SK-MEL-5 (cell line): ENCODE measurements around the gene RPS14. TPM values are rescaled to one million over a fixed set of nuclear protein-coding genes. Genes with fewer than 3 reads are reported as not detected.
"Not testable (repeated sequence)": the region's sequence is repeated elsewhere in the genome, so short reads cannot be mapped to it uniquely, and the experiment has no call there.

Experiments
- DNase-seq: peaks from one replicate; pipeline ENCODE4 v3.0.0-alpha.2; 2016; ENCODE audit warnings: low read depth, low spot score
- in situ Hi-C: cut with HindIII; loops from 2 replicates; pipeline ENCODE4 v1.10.0; 2016; ENCODE audit warnings: low sequenced_read_pairs, high pct_unique_total_duplicates, low pct_unique_long_range_greater_than_20kb
- total RNA-seq: library from RNA; depleted of rRNA; stranded (reverse); fragments of >200 nt; shearing (Covaris generic); gene quantifications from 2 replicates; pipeline ENCODE4 v1.2.3, GENCODE V29; 2014

RPS14 gene
- total RNA-seq, 1 experiment from 2014 or later: 2,665 TPM

DNA sequence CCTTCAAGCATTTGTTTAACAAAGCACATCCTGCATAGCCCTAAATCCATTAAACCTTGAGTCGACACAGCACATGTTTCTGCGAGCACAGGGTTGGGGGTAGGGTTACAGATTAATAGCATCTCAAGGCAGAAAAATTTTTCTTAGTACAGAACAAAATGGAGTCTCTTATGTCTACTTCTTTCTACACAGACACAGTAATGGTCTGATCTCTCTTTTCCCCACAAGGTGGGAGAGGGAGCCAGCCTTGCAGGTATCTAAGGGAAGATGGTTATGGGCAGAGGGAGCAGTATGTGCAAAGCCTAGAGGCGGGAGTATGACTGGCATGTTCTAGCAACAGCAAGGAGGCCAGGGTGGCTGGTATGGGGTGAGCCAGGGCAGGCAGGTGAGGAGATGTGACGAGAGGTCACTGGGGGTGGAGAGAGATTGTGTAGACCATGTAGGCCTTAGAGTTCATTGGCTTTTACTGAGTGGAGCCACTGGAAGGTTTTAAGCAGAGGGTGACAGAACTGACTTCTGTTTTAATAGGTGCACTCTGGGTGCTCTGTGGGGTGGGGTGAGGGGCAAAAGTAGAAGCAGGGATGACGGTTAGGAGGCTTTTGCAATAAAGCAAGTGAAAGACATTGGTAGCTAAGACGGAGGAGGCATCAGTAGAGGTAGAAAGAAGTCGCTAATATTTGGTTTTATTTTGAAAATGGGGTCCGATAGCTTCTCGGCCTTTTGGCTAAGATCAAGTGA is 5.1 kb upstream of the RPS14 start:
- in situ Hi-C loops: no loop called here
- no peak for DNase-seq

DNA sequence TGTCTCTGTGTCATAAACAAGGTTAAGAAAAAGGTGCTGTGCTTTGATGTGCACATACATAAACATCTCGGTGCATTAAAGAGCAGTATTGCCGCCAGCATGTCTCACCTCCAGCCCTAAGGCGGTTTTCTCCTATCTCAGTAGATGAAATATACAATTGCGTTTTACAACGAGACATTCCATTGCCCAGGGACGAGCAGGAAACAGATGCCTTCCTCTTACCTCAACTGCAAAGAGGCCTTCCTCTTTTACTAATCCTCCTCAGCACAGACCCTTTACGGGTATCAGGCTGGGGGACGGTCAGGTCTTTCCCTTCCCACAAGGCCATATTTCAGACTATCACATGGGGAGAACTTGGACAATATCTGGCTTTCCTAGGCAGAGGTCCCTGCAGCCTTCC is 4.5 kb upstream of the RPS14 start:
- in situ Hi-C loops, DNase-seq: not testable (repeated sequence)

DNA sequence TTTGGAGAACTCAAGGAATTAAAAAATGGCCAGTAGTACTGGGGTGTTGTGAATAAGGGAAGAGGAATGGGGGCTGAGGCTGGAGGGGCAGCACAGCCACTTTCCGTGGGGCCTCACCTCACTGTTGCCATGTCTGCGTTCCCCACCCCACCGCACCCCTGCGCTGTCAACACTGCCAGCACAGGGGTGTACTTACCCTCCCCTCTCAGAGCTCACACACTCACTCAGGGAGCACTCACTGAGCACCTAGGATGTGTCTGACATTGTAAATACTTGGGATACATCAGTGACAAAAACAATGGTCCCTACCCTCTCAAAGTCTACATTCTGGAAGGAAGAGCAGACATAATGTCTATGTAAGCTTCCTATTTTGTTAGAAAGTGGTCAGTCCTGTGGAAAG is 3.4 kb upstream of the RPS14 start:
- in situ Hi-C loops: no loop called here
- no peak for DNase-seq

DNA sequence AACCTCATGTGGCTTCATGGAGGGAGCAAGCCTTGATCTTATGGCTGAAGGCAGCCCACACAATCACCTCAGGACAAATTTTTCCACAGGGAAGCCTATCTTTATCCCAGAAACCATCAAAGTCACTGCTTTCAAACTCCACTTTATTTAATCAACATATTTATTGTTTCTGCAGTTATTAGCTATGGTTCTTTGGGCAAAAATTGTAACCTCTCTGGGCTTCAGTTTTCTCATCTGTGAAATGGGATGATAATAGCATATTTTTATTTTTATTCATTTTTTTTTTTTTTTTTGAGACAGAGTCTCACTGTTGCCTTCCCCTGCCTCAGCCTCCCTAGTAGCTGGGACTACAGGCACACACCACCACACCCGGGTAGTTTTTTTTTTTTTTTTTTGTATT is 2.1 kb upstream of the RPS14 start:
- in situ Hi-C loops: no loop called here
- no peak for DNase-seq

DNA sequence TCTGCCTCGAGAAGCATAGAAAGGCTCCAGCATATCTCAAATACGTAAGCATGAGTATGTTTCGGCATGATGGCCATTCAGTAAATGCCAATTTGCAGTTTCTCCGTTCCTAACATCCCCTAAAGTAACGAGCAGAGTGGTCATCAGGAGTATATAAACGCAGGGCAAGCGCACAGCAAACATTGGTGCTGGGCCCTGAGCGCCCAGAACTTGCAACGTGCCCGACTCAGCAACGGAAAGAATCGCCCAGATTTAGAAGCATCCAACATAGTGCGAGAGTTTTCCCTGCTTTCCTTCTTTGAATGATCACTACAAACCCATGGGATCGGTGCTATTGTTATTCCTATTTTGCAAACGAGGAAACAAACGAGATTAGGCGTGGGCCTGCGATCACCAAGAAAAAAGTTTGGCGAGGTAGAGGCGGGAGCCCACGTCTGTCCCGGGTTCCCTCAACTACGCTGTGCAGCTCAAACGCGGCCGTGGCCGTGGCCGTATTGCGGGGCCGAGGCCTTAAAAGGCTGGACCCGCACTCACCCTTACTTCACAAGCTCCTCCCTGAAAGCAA is 505 bp downstream of the RPS14 start:
- in situ Hi-C loops: no loop called here
- DNase-seq: no peak

DNA sequence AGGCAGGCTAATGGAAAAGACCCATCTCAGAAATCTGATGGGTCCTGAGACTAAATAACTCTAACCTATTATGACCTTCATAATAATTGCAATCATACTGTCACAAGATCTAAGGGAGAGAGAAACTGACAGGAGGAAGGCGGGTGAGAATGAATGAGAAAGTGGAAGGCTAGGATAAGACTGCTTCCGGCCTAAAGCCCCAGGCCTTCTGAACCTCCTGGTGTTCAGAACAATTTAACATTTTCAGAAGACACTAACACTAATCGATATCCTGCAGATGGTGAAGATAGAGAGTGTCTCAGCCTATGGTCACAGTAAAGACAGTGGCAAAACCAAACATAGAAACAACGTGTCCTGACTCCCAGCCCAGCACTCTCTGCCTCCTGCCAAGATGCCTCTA is 1.2 kb downstream of the RPS14 start:
- in situ Hi-C loops: no loop called here
- no peak for DNase-seq

DNA sequence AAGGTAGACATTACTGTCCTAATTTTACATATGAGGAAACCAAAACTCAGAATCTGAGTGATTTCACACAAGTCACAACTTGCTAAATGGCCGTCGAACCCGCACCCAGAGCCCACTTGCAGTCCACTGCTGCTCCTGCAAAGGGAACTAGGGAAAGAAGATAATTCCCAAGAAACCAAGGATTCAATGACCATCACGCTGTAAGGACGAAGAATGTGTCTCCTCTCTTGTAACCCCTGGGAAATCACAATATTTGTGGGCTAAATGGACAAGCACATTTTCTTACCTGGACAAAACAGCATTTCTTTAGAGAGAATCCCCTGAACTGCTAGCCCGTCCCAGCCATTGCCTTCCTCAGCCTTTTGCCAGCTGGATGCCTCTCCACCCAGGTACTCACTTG is 2.4 kb downstream of the RPS14 start:
- no peak for DNase-seq
- in situ Hi-C loops: no loop called here

DNA sequence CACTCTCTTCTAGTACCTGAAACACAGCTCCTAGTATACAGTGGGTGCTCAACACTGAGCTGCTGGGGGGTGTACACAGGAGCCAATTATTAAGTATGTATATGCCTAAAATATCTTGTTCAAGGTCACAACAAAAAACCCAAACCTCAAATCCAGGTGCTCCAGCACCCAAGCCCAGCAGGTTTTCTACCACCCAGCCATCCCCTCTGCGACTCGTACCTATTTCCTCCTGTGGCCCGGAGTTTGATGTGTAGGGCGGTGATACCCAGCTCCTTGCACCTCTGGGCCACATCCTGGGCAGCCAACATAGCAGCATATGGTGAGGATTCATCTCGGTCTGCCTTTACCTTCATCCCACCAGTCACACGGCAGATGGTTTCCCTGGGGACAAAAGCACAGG is 3.0 kb downstream of the RPS14 start:
- DNase-seq: no peak
- in situ Hi-C loops: no loop called here

DNA sequence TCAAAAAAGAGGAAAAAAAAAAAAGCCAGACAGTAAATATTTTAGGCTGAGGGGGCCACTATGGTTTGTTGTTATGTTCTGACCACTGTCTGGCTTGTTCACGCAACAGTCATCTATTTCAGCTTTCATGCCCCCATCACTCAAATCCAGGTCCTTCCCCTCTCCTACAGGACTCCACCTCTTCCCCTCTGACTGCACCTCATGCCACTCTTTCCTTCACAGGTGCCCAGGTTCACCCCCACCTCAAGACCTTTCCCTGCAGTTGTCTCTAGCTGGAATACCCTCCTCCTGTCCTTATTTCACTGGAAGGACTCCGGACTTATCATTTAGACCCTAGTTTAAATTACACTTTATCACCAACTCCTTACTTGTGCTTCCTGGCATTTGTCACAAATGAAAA is 3.5 kb downstream of the RPS14 start:
- in situ Hi-C loops: no loop called here
- no peak for DNase-seq

DNA sequence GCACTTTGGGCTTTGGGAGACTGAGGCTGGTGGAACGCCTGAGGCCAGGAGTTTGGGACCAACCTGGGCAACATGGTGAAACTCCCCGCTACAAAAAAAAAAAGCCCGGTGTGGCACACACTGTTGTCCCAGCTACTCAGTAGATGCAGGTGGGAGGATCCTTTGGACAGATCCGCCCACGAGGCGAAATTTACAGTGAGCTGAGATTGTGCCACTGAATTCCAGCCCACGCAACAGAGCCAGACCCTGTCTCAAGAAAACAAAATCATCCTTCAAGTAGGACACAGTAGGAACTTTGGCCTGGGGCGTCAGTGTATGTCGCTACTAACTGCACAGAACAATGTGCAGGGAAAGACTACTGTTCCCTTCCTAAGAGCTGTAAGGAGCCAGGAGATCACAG is 4.8 kb downstream of the RPS14 start:
- in situ Hi-C loops: no loop called here
- no peak for DNase-seq

DNA sequence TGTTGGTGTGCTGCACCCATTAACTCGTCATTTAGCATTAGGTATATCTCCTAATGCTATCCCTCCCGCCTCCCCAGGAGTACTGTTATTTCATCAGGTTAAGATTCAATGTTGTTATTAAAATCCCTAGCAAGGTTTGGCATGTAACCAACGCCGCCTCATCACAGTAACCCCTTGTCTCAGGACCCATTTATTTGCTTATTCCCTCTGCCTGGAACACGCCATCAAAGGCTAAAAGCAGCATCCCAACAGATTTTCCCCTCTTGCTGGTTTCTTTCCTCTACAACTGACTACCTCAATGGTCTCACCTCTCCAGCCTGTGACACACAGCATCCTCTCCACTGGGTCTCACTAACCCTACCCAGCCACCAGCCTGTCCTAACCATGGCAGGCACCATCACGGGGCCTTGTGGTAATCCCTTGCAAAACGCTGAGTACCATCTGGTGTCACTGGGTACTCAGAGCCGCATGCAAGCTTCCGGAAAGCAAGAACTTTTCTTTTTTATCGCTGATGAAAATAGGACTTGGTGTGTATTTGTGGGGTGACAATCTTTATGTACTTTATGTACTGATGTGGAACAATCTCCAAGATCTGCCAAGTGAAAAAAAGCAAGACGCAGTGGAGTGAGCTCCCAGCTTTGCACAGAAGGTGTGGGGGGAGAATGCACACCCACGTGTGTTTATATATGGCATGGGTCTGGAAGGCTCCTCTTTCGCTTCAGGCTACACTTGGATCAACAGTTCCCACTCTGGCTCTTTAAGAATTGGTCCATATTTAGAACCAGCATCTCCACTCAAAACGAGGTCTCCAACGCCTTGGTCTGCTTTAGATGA is 6.1 kb downstream of the RPS14 start:
- no peak for DNase-seq
- in situ Hi-C loops: no loop called here

DNA sequence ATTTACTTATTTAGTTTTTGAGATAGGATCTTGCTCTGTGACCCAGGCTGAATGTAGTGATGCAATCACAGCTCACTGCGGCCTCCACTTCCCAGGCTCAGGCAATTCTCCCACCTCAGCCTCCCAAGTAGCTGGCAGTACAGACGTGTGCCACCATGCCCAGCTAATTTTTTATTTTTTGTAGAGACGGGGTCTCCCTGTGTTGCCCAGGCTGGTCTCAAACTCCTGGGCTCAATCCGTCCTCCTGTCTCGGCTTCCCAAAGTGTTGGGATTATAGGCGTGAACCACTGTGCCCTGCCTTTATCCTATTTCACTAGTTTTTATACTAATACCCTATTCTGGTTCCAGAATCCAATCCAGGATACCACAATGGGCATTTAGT is 6.8 kb downstream of the RPS14 start:
- in situ Hi-C loops: no loop called here
- no peak for DNase-seq

DNA sequence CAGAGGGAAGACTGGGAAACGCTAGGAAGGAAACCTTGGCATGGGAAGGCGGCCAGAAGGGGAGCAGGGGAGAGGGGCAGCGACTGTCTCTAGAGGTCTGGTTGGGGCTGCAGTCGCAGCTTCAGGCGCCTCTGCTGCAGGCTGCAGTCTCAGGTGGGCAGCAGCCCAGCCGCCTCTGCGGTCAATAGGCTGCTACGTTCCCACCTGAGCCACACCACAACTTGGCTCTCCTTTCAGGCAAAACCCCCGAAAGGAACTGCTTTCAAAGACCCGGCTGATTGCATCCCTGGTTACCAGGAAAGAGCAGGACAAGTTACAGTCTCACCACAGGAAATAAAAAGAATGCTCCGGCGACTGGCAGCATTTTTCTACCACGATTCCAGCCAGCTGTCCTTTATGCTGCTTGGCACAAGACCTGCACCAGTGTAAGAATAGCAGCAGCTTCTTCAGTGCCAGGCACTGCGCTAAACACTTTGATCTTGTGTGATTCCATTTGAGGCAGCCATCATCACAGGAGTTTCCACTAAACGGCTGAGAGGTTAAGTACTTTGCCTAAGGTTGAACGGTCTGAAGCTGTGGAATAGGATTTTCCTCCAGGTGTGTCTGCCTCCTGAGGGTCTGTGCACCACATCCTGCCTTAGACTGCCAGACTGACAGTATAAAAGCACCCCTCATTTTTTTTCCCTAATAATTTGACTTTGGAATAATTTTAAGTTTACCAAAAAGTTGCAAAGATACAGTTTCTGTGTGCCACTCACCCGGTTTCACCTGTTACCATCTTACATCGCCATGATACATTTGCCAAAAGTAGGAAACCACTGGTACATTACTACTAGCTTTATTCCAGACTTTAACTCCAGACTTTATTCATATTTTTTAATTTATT is 7.5 kb downstream of the RPS14 start:
- DNase-seq: no peak
- in situ Hi-C loops: no loop called here

DNA sequence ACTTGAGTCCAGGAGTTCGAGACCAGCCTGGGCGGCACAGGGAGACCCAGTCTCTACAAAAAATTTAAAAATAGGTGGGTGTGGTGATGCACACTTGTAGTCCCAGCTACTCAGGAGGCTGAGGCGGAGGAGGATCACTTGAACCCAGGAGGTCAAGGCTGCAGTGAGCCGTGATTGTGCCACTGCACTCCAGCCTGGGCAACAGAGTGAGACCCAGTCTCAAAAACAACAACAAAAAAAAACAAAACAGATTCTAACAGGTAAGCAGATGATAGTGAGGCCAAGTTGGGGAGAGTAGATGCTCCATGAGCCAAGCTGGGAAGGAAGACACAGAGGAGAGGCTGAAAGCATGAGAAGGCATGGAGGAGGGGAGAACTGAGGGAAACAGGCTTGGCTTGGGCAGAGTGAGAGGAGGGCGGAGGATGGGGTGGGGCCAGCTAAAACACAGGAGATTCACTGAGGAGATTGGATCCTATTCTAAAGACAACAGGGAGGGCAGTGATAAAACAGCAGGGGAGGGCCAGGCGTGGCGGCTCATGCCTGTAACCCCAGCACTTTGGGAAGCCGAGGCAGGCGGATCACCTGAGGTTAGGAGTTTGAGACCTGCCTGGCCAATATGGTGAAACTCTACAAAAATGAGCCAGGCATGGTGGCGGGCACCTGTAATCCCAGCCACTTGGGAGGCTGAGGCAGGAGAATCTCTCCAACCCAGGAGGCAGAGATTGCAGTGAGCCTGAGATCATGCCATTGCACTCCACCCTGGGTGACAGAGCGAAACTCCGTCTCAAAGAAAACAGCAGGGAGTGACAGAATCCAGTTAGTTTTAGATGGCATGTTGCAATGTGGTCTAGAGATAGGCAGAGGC is 8.4 kb downstream of the RPS14 start:
- in situ Hi-C loops: no loop called here
- no peak for DNase-seq

DNA sequence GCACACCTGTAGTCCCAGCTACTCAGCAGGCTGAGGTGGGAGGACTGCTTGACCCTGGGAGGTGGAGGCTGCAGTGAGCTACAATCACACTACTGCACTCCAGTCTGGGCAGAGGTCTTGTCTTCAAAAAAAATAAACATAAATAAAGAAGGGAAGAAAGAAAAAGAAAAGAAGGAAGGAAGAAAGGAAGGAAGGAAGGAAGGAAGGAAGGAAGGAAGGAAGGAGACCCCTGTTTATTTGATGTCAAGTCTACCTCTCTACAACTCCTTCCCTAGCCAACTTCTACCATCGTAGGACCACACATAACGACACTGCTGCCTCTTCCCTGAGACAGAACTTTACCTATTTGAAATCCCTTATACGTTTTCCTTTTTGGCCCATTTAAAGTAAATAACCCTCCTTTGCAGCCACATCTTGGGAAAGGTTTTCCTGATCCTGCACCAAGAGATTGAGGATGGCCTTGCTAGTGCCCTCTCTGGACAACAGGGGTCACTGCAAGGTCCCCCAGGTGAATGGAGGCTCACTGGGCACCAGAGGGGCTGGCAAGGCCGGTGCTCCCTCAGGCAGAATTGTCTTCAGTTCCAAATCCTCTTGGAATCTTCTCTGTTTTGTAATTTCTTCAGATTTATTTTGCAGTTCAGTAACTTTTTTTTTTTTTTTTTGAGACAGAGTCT is 10.5 kb downstream of the RPS14 start:
- DNase-seq: peak; percentile 63
- in situ Hi-C loops: no loop called here

DNA sequence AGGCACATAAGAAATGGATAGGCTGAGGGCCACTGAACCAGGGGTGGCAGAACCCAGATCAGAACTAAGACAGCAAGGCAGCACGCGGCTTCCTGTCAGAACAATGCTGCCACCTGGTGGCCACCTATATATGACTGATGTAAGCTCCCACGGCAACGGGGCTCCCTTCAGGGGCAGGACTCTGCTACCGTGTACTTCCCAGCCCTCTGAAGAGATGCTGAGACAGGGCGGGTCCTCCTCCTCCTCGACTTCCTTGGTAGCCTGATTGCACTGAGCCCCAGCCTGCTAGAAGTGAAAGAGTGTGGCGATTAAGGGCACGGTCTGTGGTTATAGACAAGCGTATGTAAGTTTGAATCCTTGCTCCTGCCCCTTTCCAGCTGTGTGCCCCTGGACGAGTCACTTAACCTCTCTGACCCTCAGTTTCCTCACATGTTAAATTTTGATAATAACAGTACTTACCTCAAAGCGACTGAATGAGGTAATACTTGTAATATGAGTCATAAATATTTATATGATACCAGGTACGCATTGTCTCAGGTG is 13.3 kb downstream of the RPS14 start:
- in situ Hi-C loops: no loop called here
- peak; percentile 82 for DNase-seq
